ENCODE measurements around the gene SPIRE1. TPM values are rescaled to one million over a fixed set of nuclear protein-coding genes. Genes with fewer than 3 reads are reported as not detected.

The SPIRE1 gene
- polyA plus RNA-seq, 1 donor, result 6.7 TPM

GRCh38 chr18:12531749-12532148 is 126.2 kb downstream of the SPIRE1 start:
- no peaks in the 10 kb centered on the region for H3K9me3 ChIP-seq (ENCODE audit: control insufficient read depth, low read depth, low read length)
- WGBS (ENCODE audit: insufficient coverage, low lambda C conversion rate), result no CpG with 5 or more reads among the region's 1 CpG
- H3K27me3 ChIP-seq (ENCODE audit: control insufficient read depth, insufficient read depth, low read length), result peaks cover 4% of the 10 kb centered on the region
- H3K4me1 ChIP-seq (ENCODE audit: control insufficient read depth, insufficient read depth, low read length), result no peaks in the 10 kb centered on the region
- no peak overlapping the region for H3K27ac ChIP-seq (ENCODE audit: low read length)
- H3K4me3 ChIP-seq (ENCODE audit: low read length), result no peak overlapping the region
- DNase-seq, result no peak
- H3K36me3 ChIP-seq (ENCODE audit: control insufficient read depth, insufficient read depth, low read length), result no peaks in the 10 kb centered on the region

- Histone ChIP-seq H3K27ac (ENCODE audit: low read length) (no peak overlapping the region), H3K9me3 (ENCODE audit: control insufficient read depth, low read depth, low read length) (no peaks in the 10 kb centered on the region), H3K4me1 (ENCODE audit: control insufficient read depth, insufficient read depth, low read length) (no peaks in the 10 kb centered on the region), H3K4me3 (ENCODE audit: low read length) (no peak overlapping the region), H3K27me3 (ENCODE audit: control insufficient read depth, insufficient read depth, low read length) (no peaks in the 10 kb centered on the region), H3K36me3 (ENCODE audit: control insufficient read depth, insufficient read depth, low read length) (no peaks in the 10 kb centered on the region)
- 83% methylated on average over 2 of the region's 5 CpGs for WGBS (ENCODE audit: insufficient coverage, low lambda C conversion rate)
- no peak for DNase-seq
Observed at GRCh38 chr18:12520442-12520992, 137.4 kb downstream of the SPIRE1 start.

- Histone ChIP-seq H3K4me3 (ENCODE audit: low read length) (no peak overlapping the region), H3K27me3 (ENCODE audit: control insufficient read depth, insufficient read depth, low read length) (no peaks in the 10 kb centered on the region), H3K9me3 (ENCODE audit: control insufficient read depth, low read depth, low read length) (no peaks in the 10 kb centered on the region), H3K4me1 (ENCODE audit: control insufficient read depth, insufficient read depth, low read length) (no peaks in the 10 kb centered on the region), H3K27ac (ENCODE audit: low read length) (no peak overlapping the region), H3K36me3 (ENCODE audit: control insufficient read depth, insufficient read depth, low read length) (no peaks in the 10 kb centered on the region)
- DNase-seq, result no peak
- WGBS (ENCODE audit: insufficient coverage, low lambda C conversion rate), result 58% methylated on average over 2 of the region's 6 CpGs
Observed at GRCh38 chr18:12518832-12519531, 138.9 kb downstream of the SPIRE1 start.

- Histone ChIP-seq H3K27ac (ENCODE audit: low read length) (no peak overlapping the region), H3K36me3 (ENCODE audit: control insufficient read depth, insufficient read depth, low read length) (no peaks in the 10 kb centered on the region), H3K4me1 (ENCODE audit: control insufficient read depth, insufficient read depth, low read length) (no peaks in the 10 kb centered on the region), H3K27me3 (ENCODE audit: control insufficient read depth, insufficient read depth, low read length) (no peaks in the 10 kb centered on the region), H3K4me3 (ENCODE audit: low read length) (no peak overlapping the region), H3K9me3 (ENCODE audit: control insufficient read depth, low read depth, low read length) (no peaks in the 10 kb centered on the region)
- 100% methylated on average over 1 of the region's 2 CpGs for WGBS (ENCODE audit: insufficient coverage, low lambda C conversion rate)
- no peak for DNase-seq
Observed at GRCh38 chr18:12518326-12518725, 139.6 kb downstream of the SPIRE1 start.

GRCh38 chr18:12517142-12517825 is 140.6 kb downstream of the SPIRE1 start:
- Histone ChIP-seq H3K36me3 (ENCODE audit: control insufficient read depth, insufficient read depth, low read length) (no peaks in the 10 kb centered on the region), H3K4me3 (ENCODE audit: low read length) (no peak overlapping the region), H3K27me3 (ENCODE audit: control insufficient read depth, insufficient read depth, low read length) (no peaks in the 10 kb centered on the region), H3K4me1 (ENCODE audit: control insufficient read depth, insufficient read depth, low read length) (no peaks in the 10 kb centered on the region), H3K27ac (ENCODE audit: low read length) (no peak overlapping the region), H3K9me3 (ENCODE audit: control insufficient read depth, low read depth, low read length) (no peaks in the 10 kb centered on the region)
- no CpG with 5 or more reads among the region's 1 CpG for WGBS (ENCODE audit: insufficient coverage, low lambda C conversion rate)
- DNase-seq, result no peak

- no peaks in the 10 kb centered on the region for H3K27me3 ChIP-seq (ENCODE audit: control insufficient read depth, insufficient read depth, low read length)
- DNase-seq, result no peak
- H3K9me3 ChIP-seq (ENCODE audit: control insufficient read depth, low read depth, low read length), result no peaks in the 10 kb centered on the region
- no peak overlapping the region for H3K4me3 ChIP-seq (ENCODE audit: low read length)
- no CpG with 5 or more reads among the region's 4 CpGs for WGBS (ENCODE audit: insufficient coverage, low lambda C conversion rate)
- H3K4me1 ChIP-seq (ENCODE audit: control insufficient read depth, insufficient read depth, low read length), result no peaks in the 10 kb centered on the region
- H3K27ac ChIP-seq (ENCODE audit: low read length), result no peak overlapping the region
- H3K36me3 ChIP-seq (ENCODE audit: control insufficient read depth, insufficient read depth, low read length), result no peaks in the 10 kb centered on the region
Observed at GRCh38 chr18:12516049-12516630, 141.8 kb downstream of the SPIRE1 start.

GRCh38 chr18:12515550-12515949 is 142.4 kb downstream of the SPIRE1 start:
- WGBS (ENCODE audit: insufficient coverage, low lambda C conversion rate), result 60% methylated on average over 1 of the region's 2 CpGs
- Histone ChIP-seq H3K27ac (ENCODE audit: low read length) (no peak overlapping the region), H3K4me1 (ENCODE audit: control insufficient read depth, insufficient read depth, low read length) (no peaks in the 10 kb centered on the region), H3K4me3 (ENCODE audit: low read length) (no peak overlapping the region), H3K36me3 (ENCODE audit: control insufficient read depth, insufficient read depth, low read length) (no peaks in the 10 kb centered on the region), H3K27me3 (ENCODE audit: control insufficient read depth, insufficient read depth, low read length) (no peaks in the 10 kb centered on the region), H3K9me3 (ENCODE audit: control insufficient read depth, low read depth, low read length) (no peaks in the 10 kb centered on the region)
- no peak for DNase-seq

GRCh38 chr18:12507007-12507406 is 150.9 kb downstream of the SPIRE1 start:
- WGBS (ENCODE audit: insufficient coverage, low lambda C conversion rate), result no CpG with 5 or more reads among the region's 5 CpGs
- Histone ChIP-seq H3K27me3 (ENCODE audit: control insufficient read depth, insufficient read depth, low read length) (no peaks in the 10 kb centered on the region), H3K9me3 (ENCODE audit: control insufficient read depth, low read depth, low read length) (no peaks in the 10 kb centered on the region), H3K36me3 (ENCODE audit: control insufficient read depth, insufficient read depth, low read length) (no peaks in the 10 kb centered on the region), H3K4me3 (ENCODE audit: low read length) (no peak overlapping the region), H3K27ac (ENCODE audit: low read length) (no peak overlapping the region), H3K4me1 (ENCODE audit: control insufficient read depth, insufficient read depth, low read length) (no peaks in the 10 kb centered on the region)
- DNase-seq, result no peak

GRCh38 chr18:12500986-12501385 is 156.9 kb downstream of the SPIRE1 start:
- peak; percentile 57 to 73 for DNase-seq
- Histone ChIP-seq H3K4me3 (ENCODE audit: low read length) (no peak overlapping the region), H3K36me3 (ENCODE audit: control insufficient read depth, insufficient read depth, low read length) (no peaks in the 10 kb centered on the region), H3K4me1 (ENCODE audit: control insufficient read depth, insufficient read depth, low read length) (no peaks in the 10 kb centered on the region), H3K9me3 (ENCODE audit: control insufficient read depth, low read depth, low read length) (no peaks in the 10 kb centered on the region), H3K27ac (ENCODE audit: low read length) (peak overlapping the region; percentile 49), H3K27me3 (ENCODE audit: control insufficient read depth, insufficient read depth, low read length) (no peaks in the 10 kb centered on the region)
- WGBS (ENCODE audit: insufficient coverage, low lambda C conversion rate), result 50% methylated on average over 1 of the region's 6 CpGs

GRCh38 chr18:12497839-12498238 is 160.1 kb downstream of the SPIRE1 start:
- H3K27ac ChIP-seq (ENCODE audit: low read length), result no peak overlapping the region
- WGBS (ENCODE audit: insufficient coverage, low lambda C conversion rate), result 80% methylated on average over 1 of the region's 3 CpGs

More at GRCh38 chr18:12497839-12498238, 160.1 kb downstream of the SPIRE1 start:
- DNase-seq, result no peak
- peaks cover under 1% of the 10 kb centered on the region for H3K36me3 ChIP-seq (ENCODE audit: control insufficient read depth, insufficient read depth, low read length)
- H3K27me3 ChIP-seq (ENCODE audit: control insufficient read depth, insufficient read depth, low read length), result no peaks in the 10 kb centered on the region
- no peak overlapping the region for H3K4me3 ChIP-seq (ENCODE audit: low read length)
- H3K4me1 ChIP-seq (ENCODE audit: control insufficient read depth, insufficient read depth, low read length), result no peaks in the 10 kb centered on the region
- no peaks in the 10 kb centered on the region for H3K9me3 ChIP-seq (ENCODE audit: control insufficient read depth, low read depth, low read length)
